Gastrocnemius medialis (tissue), 4 donors: ENCODE measurements around the gene BEND6. TPM values are rescaled to one million over a fixed set of nuclear protein-coding genes. Genes with fewer than 3 reads are reported as not detected.
"Not testable (repeated sequence)": the region's sequence is repeated elsewhere in the genome, so short reads cannot be mapped to it uniquely, and the experiment has no call there.

Source experiments
- ATAC-seq, 2 donors: fragments of 150-250 bp; one replicate each; pipeline ENCODE4 v1.9.1; 2016
- DNase-seq, 2 donors: peaks; one replicate each; pipeline ENCODE4 v3.0.0-alpha.2; 2019
- H3K27ac ChIP-seq, 4 donors: fragments of 200-600 bp; sonication (generic); 1 replicate in 1 of 4; 2 replicates in 3 of 4; pipeline ENCODE4 v1.5.1; 2016 to 2018; ENCODE audit warnings: mild to moderate bottlenecking in 2 of 4, moderate library complexity in 1 of 4
- H3K27me3 ChIP-seq, 3 donors: fragments of 200-600 bp; sonication (generic) in 2 of 3; 1 replicate in 1 of 3; 2 replicates in 2 of 3; pipeline versions ENCODE4 v1.5.1 to v1.6.0; 2016 to 2019; ENCODE audit warnings: mild to moderate bottlenecking in 1 of 3, moderate library complexity in 1 of 3
- H3K36me3 ChIP-seq, 2 donors: fragments of 200-600 bp; sonication (generic) in 1 of 2; one replicate each; pipeline ENCODE4 v1.5.1; 2017 to 2018
- H3K4me1 ChIP-seq, 2 donors: fragments of 200-600 bp; sonication (generic) in 1 of 2; one replicate each; pipeline ENCODE4 v1.5.1; 2016 to 2017; ENCODE audit warnings: mild to moderate bottlenecking in 2 of 2
- H3K4me3 ChIP-seq, 4 donors: fragments of 200-600 bp; sonication (generic) in 3 of 4; 1 replicate in 1 of 4; 2 replicates in 3 of 4; pipeline ENCODE4 v1.5.1; 2016 to 2019; ENCODE audit warnings: mild to moderate bottlenecking in 2 of 4
- H3K9me3 ChIP-seq, 3 donors: fragments of 200-600 bp; sonication (generic) in 2 of 3; 1 replicate in 1 of 3; 2 replicates in 2 of 3; pipeline ENCODE4 v1.5.1; 2016 to 2019
- POLR2A ChIP-seq, 2 donors: fragments of 450-650 bp; IDR thresholded peaks; one replicate each; pipeline ENCODE4 v1.6.1; 2017; ENCODE audit warnings: antibody characterized with exemption in 2 of 2, mild to moderate bottlenecking in 2 of 2, moderate library complexity in 2 of 2
- in situ Hi-C, 4 donors: fragments of 200-750 bp; cut with MboI; loops; one replicate each; pipeline versions ENCODE4 v1.15.0 to v1.8.0; 2017; ENCODE audit warnings: low sequenced_read_pairs in 4 of 4
- intact Hi-C: fragments of 100-400 bp; cut with DNase I; formaldehyde crosslinking; loops from one replicate; pipeline ENCODE4 v1.15.1; 2023; ENCODE audit warnings: low total_unique reads
- total RNA-seq, 4 donors: library from RNA; depleted of rRNA; stranded (reverse); fragments of >200 nt; gene quantifications; one replicate each; pipeline versions ENCODE4 v1.1.0 to v1.2.3, GENCODE V29; 2016
- TF ChIP-seq, protein P1 (sequence below), 5 experiments: fragments of 450-650 bp in 3 of 5; fragments of 200-600 bp in 2 of 5; sonication (generic) in 2 of 5; IDR thresholded peaks in 4 of 5; conservative IDR thresholded peaks in 1 of 5; 1 replicate in 4 of 5; 2 replicates in 1 of 5; pipeline ENCODE4 v1.5.1; 2016 to 2019; ENCODE audit warnings: antibody characterized with exemption in 5 of 5, mild to moderate bottlenecking in 3 of 5, moderate library complexity in 3 of 5

The BEND6 gene
- total RNA-seq, 4 donors from 2014 or later, result 0.15 to 0.97 (median 0.56) TPM

DNA sequence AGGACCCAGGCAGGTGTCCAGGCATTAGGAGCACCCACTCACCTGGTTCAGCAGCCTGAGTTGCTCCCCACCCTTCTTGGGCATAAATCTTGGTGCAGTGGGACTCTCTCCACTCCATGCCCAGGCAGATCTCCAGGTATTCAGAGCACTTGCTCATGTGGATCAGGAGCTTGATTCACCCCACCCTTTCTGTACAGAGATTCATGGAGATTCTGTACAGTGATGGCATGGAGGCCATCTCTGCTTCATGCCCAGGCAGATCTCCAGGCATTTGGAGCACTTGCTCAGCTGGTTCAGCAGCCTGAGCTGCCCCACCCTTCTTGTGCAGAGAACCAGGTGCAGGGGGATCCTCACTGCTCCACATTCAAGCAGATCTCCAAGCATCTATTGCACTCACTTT, 44.1 kb downstream of the BEND6 start:
- H3K9me3 ChIP-seq, result no peaks in the 10 kb centered on the region
- no peaks in the 10 kb centered on the region for H3K4me1 ChIP-seq
- TF ChIP-seq, protein P1, sequence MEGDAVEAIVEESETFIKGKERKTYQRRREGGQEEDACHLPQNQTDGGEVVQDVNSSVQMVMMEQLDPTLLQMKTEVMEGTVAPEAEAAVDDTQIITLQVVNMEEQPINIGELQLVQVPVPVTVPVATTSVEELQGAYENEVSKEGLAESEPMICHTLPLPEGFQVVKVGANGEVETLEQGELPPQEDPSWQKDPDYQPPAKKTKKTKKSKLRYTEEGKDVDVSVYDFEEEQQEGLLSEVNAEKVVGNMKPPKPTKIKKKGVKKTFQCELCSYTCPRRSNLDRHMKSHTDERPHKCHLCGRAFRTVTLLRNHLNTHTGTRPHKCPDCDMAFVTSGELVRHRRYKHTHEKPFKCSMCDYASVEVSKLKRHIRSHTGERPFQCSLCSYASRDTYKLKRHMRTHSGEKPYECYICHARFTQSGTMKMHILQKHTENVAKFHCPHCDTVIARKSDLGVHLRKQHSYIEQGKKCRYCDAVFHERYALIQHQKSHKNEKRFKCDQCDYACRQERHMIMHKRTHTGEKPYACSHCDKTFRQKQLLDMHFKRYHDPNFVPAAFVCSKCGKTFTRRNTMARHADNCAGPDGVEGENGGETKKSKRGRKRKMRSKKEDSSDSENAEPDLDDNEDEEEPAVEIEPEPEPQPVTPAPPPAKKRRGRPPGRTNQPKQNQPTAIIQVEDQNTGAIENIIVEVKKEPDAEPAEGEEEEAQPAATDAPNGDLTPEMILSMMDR (IDR thresholded peaks at IDR 0.05 in 4 of 5, conservative IDR thresholded peaks at IDR 0.05 in 1 of 5), result no peak
- TF ChIP-seq POLR2A (IDR thresholded peaks at IDR 0.05), result no peak
- in situ Hi-C loops (no loop called here), intact Hi-C loops (no loop called here)
- ATAC-seq, result no peak
- no peak for DNase-seq
- H3K27me3 ChIP-seq, result no peaks in the 10 kb centered on the region
- no peak overlapping the region for H3K27ac ChIP-seq
- H3K4me3 ChIP-seq, result no peak overlapping the region
- H3K36me3 ChIP-seq, result no peaks in the 10 kb centered on the region

DNA sequence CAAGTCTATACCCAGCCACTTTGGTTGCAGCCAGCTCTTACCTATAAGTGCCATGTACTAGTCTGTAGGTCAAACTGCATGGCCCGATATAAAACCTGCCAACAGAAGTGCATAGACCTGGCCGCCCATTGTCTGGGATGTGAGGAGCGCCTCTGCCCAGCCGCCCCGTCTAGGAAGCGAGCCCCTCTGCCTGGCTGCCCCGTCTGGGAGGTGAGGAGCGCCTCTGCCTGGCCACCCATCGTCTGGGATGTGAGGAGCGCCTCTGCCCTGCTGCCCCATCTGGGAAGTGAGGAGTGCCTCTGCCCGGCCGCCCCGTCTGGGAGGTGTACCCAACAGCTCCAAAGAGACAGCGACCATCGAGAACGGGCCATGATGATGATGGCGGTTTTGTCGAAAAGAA, 44.8 kb downstream of the BEND6 start:
- intact Hi-C loops, H3K4me3 ChIP-seq, H3K27me3 ChIP-seq, DNase-seq, H3K4me1 ChIP-seq, H3K36me3 ChIP-seq, H3K9me3 ChIP-seq, ATAC-seq, H3K27ac ChIP-seq: not testable (repeated sequence)
- in situ Hi-C loops, result loop anchor here in 1 of 4 donors (25.0 kb wide), 1 partner anchor 87 kb away; no protein-coding TSS in a partner anchor

DNA sequence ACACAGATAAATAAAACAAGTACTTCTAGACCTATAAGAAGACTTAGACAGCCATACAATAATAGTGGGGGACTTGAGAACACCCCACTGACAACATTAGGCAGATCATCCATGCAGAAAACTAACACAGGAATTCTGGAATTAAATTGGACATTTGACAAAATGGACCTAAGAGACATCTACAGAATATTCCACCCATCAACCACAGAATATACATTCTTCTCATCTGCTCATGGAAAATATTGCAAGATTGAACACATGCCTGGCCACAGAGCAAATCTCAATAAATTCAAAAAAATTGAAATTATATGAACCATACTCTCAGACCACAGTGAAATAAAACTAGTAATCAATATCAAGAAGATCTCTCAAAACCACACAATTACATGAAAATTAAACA, 47.3 kb downstream of the BEND6 start:
- DNase-seq, result no peak
- Histone ChIP-seq H3K9me3 (no peaks in the 10 kb centered on the region), H3K27ac (no peak overlapping the region), H3K27me3 (no peaks in the 10 kb centered on the region), H3K36me3 (no peaks in the 10 kb centered on the region), H3K4me3 (no peak overlapping the region), H3K4me1 (no peaks in the 10 kb centered on the region)
- in situ Hi-C loops, result loop anchor here in 1 of 4 donors (25.0 kb wide), 1 partner anchor 90 kb away; no protein-coding TSS in a partner anchor
- intact Hi-C loops, result no loop called here
- ATAC-seq, result no peak
- TF ChIP-seq POLR2A (IDR thresholded peaks at IDR 0.05), result no peak
- TF ChIP-seq, protein P1 (IDR thresholded peaks at IDR 0.05 in 4 of 5, conservative IDR thresholded peaks at IDR 0.05 in 1 of 5), result no peak

- Histone ChIP-seq H3K4me1 (peaks cover 0 to 5% of the 10 kb centered on the region in 2 donors), H3K9me3 (no peaks in the 10 kb centered on the region), H3K27ac (no peak overlapping the region), H3K4me3 (no peak overlapping the region), H3K36me3 (no peaks in the 10 kb centered on the region), H3K27me3 (no peaks in the 10 kb centered on the region)
- TF ChIP-seq POLR2A (IDR thresholded peaks at IDR 0.05), result no peak
- TF ChIP-seq, protein P1 (IDR thresholded peaks at IDR 0.05 in 4 of 5, conservative IDR thresholded peaks at IDR 0.05 in 1 of 5), result no peak
- intact Hi-C loops (no loop called here), in situ Hi-C loops (loop anchor here in 1 of 4 donors (25.0 kb wide), 1 partner anchor 92 kb away; no protein-coding TSS in a partner anchor)
- ATAC-seq (no peak), DNase-seq (no peak)
Observed at GRCh38 chr6:57004292-57004691, 49.4 kb downstream of the BEND6 start.

- in situ Hi-C loops (loop anchor here in 1 of 4 donors (25.0 kb wide), 1 partner anchor 94 kb away; no protein-coding TSS in a partner anchor), intact Hi-C loops (no loop called here)
- H3K27me3 ChIP-seq, result no peaks in the 10 kb centered on the region
- H3K4me3 ChIP-seq, result no peak overlapping the region
- TF ChIP-seq, protein P1 (IDR thresholded peaks at IDR 0.05 in 4 of 5, conservative IDR thresholded peaks at IDR 0.05 in 1 of 5), result no peak
- TF ChIP-seq POLR2A (IDR thresholded peaks at IDR 0.05), result no peak
- H3K9me3 ChIP-seq, result no peaks in the 10 kb centered on the region
- no peaks in the 10 kb centered on the region for H3K36me3 ChIP-seq
- H3K4me1 ChIP-seq, result peaks cover 0 to 5% of the 10 kb centered on the region in 2 donors
- ATAC-seq (no peak), DNase-seq (no peak)
- H3K27ac ChIP-seq, result no peak overlapping the region
Observed at GRCh38 chr6:57006101-57006500, 51.2 kb downstream of the BEND6 start.

DNA sequence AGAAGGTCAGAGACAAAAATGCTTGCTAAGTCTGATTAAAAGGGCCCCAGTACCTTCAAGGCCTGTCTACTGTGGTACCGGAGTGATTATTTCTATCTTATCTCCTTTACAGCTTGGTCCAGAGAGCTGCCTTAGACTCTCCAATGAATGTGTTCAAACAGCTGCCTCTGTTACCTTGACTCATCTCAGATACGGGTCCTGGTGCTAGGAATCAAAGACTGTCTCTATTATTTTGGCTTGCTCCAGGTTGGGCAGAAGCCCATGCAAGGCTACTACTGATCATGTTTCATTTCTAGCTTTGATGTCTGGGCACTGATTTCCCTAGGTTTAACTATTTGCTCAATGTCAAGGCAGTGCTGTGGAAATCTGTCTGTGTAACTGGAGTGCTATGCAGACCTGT, 53.2 kb downstream of the BEND6 start:
- in situ Hi-C loops, result loop anchor here in 1 of 4 donors (25.0 kb wide), 1 partner anchor 96 kb away; no protein-coding TSS in a partner anchor
- H3K4me1 ChIP-seq, H3K36me3 ChIP-seq, H3K9me3 ChIP-seq, H3K27me3 ChIP-seq, ATAC-seq, intact Hi-C loops, H3K4me3 ChIP-seq, H3K27ac ChIP-seq, DNase-seq: not testable (repeated sequence)
